ENCODE results near the gene HS6ST2. TPM values are rescaled to one million over a fixed set of nuclear protein-coding genes. Genes with fewer than 3 reads are reported as not detected.

The HS6ST2 gene
- total RNA-seq, 1 donor from 2014 or later = 43.2 TPM

DNA sequence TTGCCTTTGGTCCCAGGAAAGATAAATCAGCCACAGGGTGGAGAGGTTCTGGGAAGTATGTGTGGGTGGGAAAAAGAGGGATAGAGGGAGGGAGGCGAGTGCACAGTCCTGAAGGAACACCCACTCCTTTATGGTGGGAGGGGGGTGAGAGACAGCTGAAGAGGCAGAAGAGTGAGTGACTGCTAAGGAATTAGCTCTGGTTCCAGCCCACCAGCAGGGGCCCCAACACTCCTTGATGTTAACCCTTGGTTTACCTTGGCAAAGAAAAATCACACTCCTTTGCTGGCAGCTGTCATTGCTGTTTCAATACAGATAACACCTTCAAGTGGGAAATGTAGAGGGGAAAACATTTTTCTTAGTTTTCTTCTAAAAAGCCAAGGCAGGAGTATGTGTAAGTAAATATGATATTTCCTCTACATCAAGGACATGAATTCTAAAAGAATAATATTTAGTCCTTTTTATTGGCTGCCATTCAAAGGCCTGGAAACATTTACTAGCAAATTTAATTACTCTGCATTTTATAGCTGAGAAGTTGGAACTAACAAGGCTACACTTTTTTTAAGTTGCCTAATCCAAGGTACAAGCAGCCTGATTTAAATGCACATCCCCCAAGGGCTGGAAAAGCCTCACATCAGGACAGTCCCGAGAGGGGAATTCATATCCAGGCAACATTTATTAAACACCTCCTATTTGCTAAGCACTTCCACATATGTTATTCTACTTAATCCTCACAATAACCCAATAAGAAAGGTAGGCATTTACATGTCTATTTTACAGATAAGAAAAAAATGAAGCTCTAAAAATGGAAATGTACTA, 81.7 kb downstream of the HS6ST2 start:
- Mint-ChIP-seq H3K27me3 (ENCODE audit: insufficient read depth, low read depth) (no peaks in the 10 kb centered on the region), H3K4me1 (peaks cover 38% of the 10 kb centered on the region), H3K4me3 (peak overlapping the region; percentile 24), H3K27ac (peak overlapping the region; percentile 7), H3K9me3 (no peaks in the 10 kb centered on the region), H3K36me3 (no peaks in the 10 kb centered on the region)
- no peaks in the 10 kb centered on the region for H3K36me3 ChIP-seq
- H4K20me1 ChIP-seq (ENCODE audit: low read depth) = no peaks in the 10 kb centered on the region
- H3K4me2 ChIP-seq = peak overlapping the region; percentile 66
- H3K4me1 ChIP-seq = peaks cover 37% of the 10 kb centered on the region
- H3K4me3 ChIP-seq = peak overlapping the region; percentile 12
- H3K27me3 ChIP-seq = no peaks in the 10 kb centered on the region
- H3K79me2 ChIP-seq (ENCODE audit: low read depth) = no peaks in the 10 kb centered on the region
- H3F3A ChIP-seq (ENCODE audit: low read depth) = peaks cover 29% of the 10 kb centered on the region
- H2AFZ ChIP-seq (replicated peaks) = no peak overlapping the region
- H3K9ac ChIP-seq = no peak overlapping the region
- H3K9me3 ChIP-seq (ENCODE audit: low read depth) = no peaks in the 10 kb centered on the region
- TF ChIP-seq, protein P1, sequence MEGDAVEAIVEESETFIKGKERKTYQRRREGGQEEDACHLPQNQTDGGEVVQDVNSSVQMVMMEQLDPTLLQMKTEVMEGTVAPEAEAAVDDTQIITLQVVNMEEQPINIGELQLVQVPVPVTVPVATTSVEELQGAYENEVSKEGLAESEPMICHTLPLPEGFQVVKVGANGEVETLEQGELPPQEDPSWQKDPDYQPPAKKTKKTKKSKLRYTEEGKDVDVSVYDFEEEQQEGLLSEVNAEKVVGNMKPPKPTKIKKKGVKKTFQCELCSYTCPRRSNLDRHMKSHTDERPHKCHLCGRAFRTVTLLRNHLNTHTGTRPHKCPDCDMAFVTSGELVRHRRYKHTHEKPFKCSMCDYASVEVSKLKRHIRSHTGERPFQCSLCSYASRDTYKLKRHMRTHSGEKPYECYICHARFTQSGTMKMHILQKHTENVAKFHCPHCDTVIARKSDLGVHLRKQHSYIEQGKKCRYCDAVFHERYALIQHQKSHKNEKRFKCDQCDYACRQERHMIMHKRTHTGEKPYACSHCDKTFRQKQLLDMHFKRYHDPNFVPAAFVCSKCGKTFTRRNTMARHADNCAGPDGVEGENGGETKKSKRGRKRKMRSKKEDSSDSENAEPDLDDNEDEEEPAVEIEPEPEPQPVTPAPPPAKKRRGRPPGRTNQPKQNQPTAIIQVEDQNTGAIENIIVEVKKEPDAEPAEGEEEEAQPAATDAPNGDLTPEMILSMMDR (IDR thresholded peaks at IDR 0.05) = peak; percentile 19
- TF ChIP-seq EZH2phosphoT487 (IDR thresholded peaks at IDR 0.05) (no peak), EZH2 (IDR thresholded peaks at IDR 0.05) (no peak)
- peak; percentile 57 for DNase-seq (ENCODE audit: low spot score)
- H3K27ac ChIP-seq = peak overlapping the region; percentile 63

DNA sequence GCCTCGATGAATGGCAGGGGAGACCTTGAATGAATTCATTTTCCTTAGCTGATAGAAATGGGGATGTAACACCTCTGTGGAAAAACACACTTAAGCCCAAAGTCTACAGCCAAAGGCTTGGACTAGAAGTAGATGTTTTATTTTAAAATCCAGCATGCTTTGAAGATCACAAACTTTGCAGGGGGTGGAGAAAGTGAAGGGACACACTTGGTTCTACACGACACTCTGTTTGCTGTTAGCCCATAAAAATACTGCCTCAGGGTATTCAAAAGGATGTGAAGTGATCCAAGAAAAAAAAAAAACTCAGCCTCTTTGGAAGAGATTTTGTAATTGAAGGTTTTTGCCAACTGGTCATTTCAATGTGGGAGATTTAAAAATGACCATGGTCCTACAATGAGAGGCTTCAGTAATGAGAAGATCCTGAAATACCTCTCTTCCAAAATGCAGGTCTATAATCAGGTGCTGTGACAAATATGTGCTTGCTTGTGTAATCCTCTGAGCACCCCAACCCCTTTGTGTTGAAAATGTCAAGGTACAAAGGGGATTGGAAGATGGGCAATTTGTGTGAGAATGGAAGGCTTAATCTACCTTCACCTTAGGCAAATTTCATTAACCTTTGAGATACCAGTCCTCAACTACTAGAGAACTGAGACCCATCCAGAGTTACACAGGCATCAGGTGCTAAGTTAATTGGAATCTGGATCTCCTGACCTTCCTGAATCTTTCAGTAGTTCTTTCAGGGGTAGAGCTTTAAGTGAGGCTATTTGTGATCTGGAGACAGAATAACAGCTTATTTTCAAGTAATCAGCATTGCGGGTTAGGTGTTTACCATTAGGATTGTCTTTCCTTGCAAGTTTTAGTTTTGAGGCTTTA, 82.5 kb downstream of the HS6ST2 start:
- Mint-ChIP-seq H3K27ac (peak overlapping the region; percentile 51), H3K4me3 (peak overlapping the region; percentile 24)

GRCh38 chrX:132862562-132862961, 95.9 kb downstream of the HS6ST2 start:
- H2AFZ ChIP-seq (replicated peaks) = no peak overlapping the region
- TF ChIP-seq, protein P1 (IDR thresholded peaks at IDR 0.05) = no peak
- TF ChIP-seq EZH2 (IDR thresholded peaks at IDR 0.05) (no peak), EZH2phosphoT487 (IDR thresholded peaks at IDR 0.05) (no peak)
- peaks cover under 1% of the 10 kb centered on the region for H3K36me3 Mint-ChIP-seq

More for the DNA sequence above, 82.5 kb downstream of the HS6ST2 start:
- peak; percentile 15 for DNase-seq (ENCODE audit: low spot score)
- peaks cover 29% of the 10 kb centered on the region for H3F3A ChIP-seq (ENCODE audit: low read depth)
- Mint-ChIP-seq H3K27me3 (ENCODE audit: insufficient read depth, low read depth) (no peaks in the 10 kb centered on the region), H3K9me3 (peaks cover 5% of the 10 kb centered on the region), H3K36me3 (no peaks in the 10 kb centered on the region), H3K4me1 (peaks cover 38% of the 10 kb centered on the region)
- peak overlapping the region; percentile 63 for H3K27ac ChIP-seq
- H4K20me1 ChIP-seq (ENCODE audit: low read depth) = no peaks in the 10 kb centered on the region
- H3K4me2 ChIP-seq = peak overlapping the region; percentile 66
- H3K79me2 ChIP-seq (ENCODE audit: low read depth) = no peaks in the 10 kb centered on the region
- peaks cover 1% of the 10 kb centered on the region for H3K9me3 ChIP-seq (ENCODE audit: low read depth)
- H3K4me3 ChIP-seq = peak overlapping the region; percentile 12
- H3K36me3 ChIP-seq = no peaks in the 10 kb centered on the region
- H3K9ac ChIP-seq = no peak overlapping the region
- H3K27me3 ChIP-seq = no peaks in the 10 kb centered on the region
- H2AFZ ChIP-seq (replicated peaks) = no peak overlapping the region
- H3K4me1 ChIP-seq = peaks cover 37% of the 10 kb centered on the region
- TF ChIP-seq EZH2phosphoT487 (IDR thresholded peaks at IDR 0.05) = no peak
- TF ChIP-seq, protein P1 (IDR thresholded peaks at IDR 0.05) = no peak
- no peak for TF ChIP-seq EZH2 (IDR thresholded peaks at IDR 0.05)

More at GRCh38 chrX:132862562-132862961, 95.9 kb downstream of the HS6ST2 start:
- Mint-ChIP-seq H3K9me3 (peaks cover 15% of the 10 kb centered on the region), H3K27me3 (ENCODE audit: insufficient read depth, low read depth) (peaks cover 2% of the 10 kb centered on the region), H3K4me1 (peaks cover 6% of the 10 kb centered on the region), H3K27ac (no peak overlapping the region), H3K4me3 (no peak overlapping the region)
- Histone ChIP-seq H3K79me2 (ENCODE audit: low read depth) (no peaks in the 10 kb centered on the region), H3K36me3 (no peaks in the 10 kb centered on the region), H3K9me3 (ENCODE audit: low read depth) (no peaks in the 10 kb centered on the region), H3K4me1 (peaks cover 3% of the 10 kb centered on the region), H4K20me1 (ENCODE audit: low read depth) (no peaks in the 10 kb centered on the region), H3K27me3 (no peaks in the 10 kb centered on the region), H3K9ac (no peak overlapping the region), H3K4me2 (no peak overlapping the region), H3K4me3 (no peak overlapping the region), H3K27ac (no peak overlapping the region), H3F3A (ENCODE audit: low read depth) (no peaks in the 10 kb centered on the region)
- no peak for DNase-seq (ENCODE audit: low spot score)

Data from neural progenitor cell (in vitro differentiated cells).